ENCODE measurements around the gene NEUROD2.

NEUROD2 gene

GRCh38 chr17:39600288-39600996 lies 7.3 kb downstream of the NEUROD2 start:
- Histone ChIP-seq H3K36me3 (ENCODE audit: insufficient read depth, insufficient read length, low read length) (no peaks in the 10 kb centered on the region), H3K4me3 (ENCODE audit: insufficient read length, low read depth) (no peak overlapping the region), H3K4me1 (ENCODE audit: insufficient read depth, insufficient read length) (peaks cover 16% of the 10 kb centered on the region), H3K27me3 (ENCODE audit: insufficient read depth, insufficient read length) (peaks cover 100% of the 10 kb centered on the region), H3K9ac (ENCODE audit: insufficient read length, low read depth) (no peak overlapping the region), H3K9me3 (ENCODE audit: insufficient read depth, low read length) (no peaks in the 10 kb centered on the region)
- TF ChIP-seq YY1 (IDR thresholded peaks at IDR 0.05; ENCODE audit: insufficient read depth, insufficient read length) (no peak), SUZ12 (IDR thresholded peaks at IDR 0.05; ENCODE audit: extremely low read depth, insufficient read depth, insufficient read length) (no peak), ZNF274 (IDR thresholded peaks at IDR 0.05; ENCODE audit: low read depth, low read length) (no peak)
- no peak for DNase-seq (ENCODE audit: low read depth, low spot score)

DNA sequence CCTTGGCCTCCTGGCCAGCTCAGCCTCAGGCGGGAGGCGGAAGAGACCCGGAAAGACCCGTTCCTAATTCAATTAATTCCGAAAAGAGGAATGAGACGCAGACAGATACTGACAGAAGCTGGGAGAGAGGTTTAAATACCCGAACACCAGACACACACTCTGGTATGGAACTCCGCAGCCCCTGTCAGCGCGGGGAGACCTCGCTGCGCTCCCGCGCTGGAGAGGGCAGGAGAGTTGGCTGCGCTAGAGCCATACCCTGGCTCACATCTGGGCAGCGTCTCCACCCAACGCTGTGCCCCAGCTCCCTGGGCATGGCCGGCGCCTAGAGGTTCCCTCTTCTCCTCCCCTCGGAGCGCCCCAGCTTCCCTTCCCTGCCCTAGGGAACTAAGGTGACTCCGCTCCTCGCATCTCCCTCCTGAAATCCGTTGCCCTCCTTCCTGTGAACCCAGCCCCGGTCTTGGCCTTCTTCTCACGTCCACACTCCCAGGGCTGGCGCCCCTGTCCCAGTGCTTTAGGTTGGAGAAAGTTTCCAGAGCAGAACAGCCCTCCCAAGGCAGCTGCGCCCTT lies 8.0 kb downstream of the NEUROD2 start:
- Histone ChIP-seq H3K27me3 (ENCODE audit: insufficient read depth, insufficient read length) (peaks cover 100% of the 10 kb centered on the region), H3K36me3 (ENCODE audit: insufficient read depth, insufficient read length, low read length) (no peaks in the 10 kb centered on the region), H3K4me1 (ENCODE audit: insufficient read depth, insufficient read length) (peaks cover 13% of the 10 kb centered on the region), H3K4me3 (ENCODE audit: insufficient read length, low read depth) (no peak overlapping the region), H3K9me3 (ENCODE audit: insufficient read depth, low read length) (no peaks in the 10 kb centered on the region), H3K9ac (ENCODE audit: insufficient read length, low read depth) (no peak overlapping the region)
- TF ChIP-seq YY1 (IDR thresholded peaks at IDR 0.05; ENCODE audit: insufficient read depth, insufficient read length) = no peak
- peak; percentile 100 for TF ChIP-seq SUZ12 (IDR thresholded peaks at IDR 0.05; ENCODE audit: extremely low read depth, insufficient read depth, insufficient read length)
- TF ChIP-seq ZNF274 (IDR thresholded peaks at IDR 0.05; ENCODE audit: low read depth, low read length) = no peak
- no peak for DNase-seq (ENCODE audit: low read depth, low spot score)

DNA sequence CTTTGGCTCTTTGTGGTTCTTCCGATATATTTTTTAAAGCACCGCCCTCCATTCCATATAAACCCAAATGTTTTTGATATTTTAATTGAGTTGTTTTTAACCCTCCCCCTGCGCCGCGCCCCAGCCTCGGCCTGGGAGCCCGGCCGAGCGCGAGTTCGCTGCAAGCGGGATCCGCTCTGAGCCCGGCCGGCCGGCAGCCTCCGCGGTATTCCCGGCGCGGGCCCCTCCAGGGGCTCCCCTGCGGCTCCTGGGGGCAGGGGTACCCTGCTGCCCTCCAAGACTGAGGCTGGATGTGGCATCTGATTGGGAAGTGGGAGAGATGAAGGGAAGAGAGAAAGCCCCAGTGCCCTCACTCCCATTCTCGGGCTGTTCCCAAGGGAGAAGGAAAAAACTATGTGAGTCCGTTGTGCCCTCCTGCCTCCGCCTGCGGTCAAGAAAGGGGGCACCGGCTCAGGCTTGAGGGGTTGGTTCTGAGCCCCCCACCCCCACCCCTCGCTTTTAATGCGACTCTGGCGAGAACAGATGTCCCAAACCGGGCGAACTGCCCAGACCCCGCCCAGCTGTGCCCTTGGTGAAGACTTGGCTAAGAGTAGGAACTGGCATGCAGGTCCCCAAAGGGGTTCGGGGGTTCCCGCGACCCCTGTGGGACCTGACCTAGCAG lies 8.6 kb downstream of the NEUROD2 start:
- H3K9ac ChIP-seq (ENCODE audit: insufficient read length, low read depth) = no peak overlapping the region
- peaks cover 13% of the 10 kb centered on the region for H3K4me1 ChIP-seq (ENCODE audit: insufficient read depth, insufficient read length)
- H3K9me3 ChIP-seq (ENCODE audit: insufficient read depth, low read length) = no peaks in the 10 kb centered on the region
- H3K4me3 ChIP-seq (ENCODE audit: insufficient read length, low read depth) = no peak overlapping the region
- no peaks in the 10 kb centered on the region for H3K36me3 ChIP-seq (ENCODE audit: insufficient read depth, insufficient read length, low read length)
- no peak for DNase-seq (ENCODE audit: low read depth, low spot score)
- no peak for TF ChIP-seq YY1 (IDR thresholded peaks at IDR 0.05; ENCODE audit: insufficient read depth, insufficient read length)
- TF ChIP-seq ZNF274 (IDR thresholded peaks at IDR 0.05; ENCODE audit: low read depth, low read length) = no peak
- peak; percentile 96 for TF ChIP-seq SUZ12 (IDR thresholded peaks at IDR 0.05; ENCODE audit: extremely low read depth, insufficient read depth, insufficient read length)
- peaks cover 100% of the 10 kb centered on the region for H3K27me3 ChIP-seq (ENCODE audit: insufficient read depth, insufficient read length)

- H3K36me3 ChIP-seq (ENCODE audit: insufficient read depth, insufficient read length, low read length) = no peaks in the 10 kb centered on the region
- TF ChIP-seq YY1 (IDR thresholded peaks at IDR 0.05; ENCODE audit: insufficient read depth, insufficient read length) = no peak
- TF ChIP-seq SUZ12 (IDR thresholded peaks at IDR 0.05; ENCODE audit: extremely low read depth, insufficient read depth, insufficient read length) = no peak
- TF ChIP-seq ZNF274 (IDR thresholded peaks at IDR 0.05; ENCODE audit: low read depth, low read length) = no peak
- H3K4me1 ChIP-seq (ENCODE audit: insufficient read depth, insufficient read length) = peaks cover 8% of the 10 kb centered on the region
- H3K4me3 ChIP-seq (ENCODE audit: insufficient read length, low read depth) = no peak overlapping the region
- peaks cover 100% of the 10 kb centered on the region for H3K27me3 ChIP-seq (ENCODE audit: insufficient read depth, insufficient read length)
- no peak overlapping the region for H3K9ac ChIP-seq (ENCODE audit: insufficient read length, low read depth)
- no peaks in the 10 kb centered on the region for H3K9me3 ChIP-seq (ENCODE audit: insufficient read depth, low read length)
- no peak for DNase-seq (ENCODE audit: low read depth, low spot score)
These were observed 9.1 kb downstream of the NEUROD2 start for GRCh38 chr17:39598630-39599003.

DNA sequence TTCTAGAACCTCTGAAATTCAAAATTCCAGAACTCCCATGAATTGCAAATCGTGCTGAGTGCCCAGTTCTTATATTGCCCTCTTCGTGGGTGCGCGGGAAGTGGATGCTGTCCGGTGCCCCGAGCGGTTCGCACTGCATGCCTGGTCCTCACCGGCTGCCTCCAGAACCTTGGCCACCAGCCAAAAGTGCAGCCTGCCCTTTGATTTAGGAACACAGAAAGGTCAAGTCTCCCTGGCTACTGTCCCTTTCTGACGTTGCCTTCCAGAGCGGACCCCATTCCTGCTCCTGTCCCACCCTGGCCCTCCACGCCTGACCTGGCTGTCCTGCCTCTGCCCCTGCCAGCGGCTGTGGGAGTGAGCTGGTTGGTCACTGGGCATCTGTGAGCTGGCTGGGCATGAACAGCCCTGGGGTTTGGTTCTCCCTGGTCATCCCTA lies 9.7 kb downstream of the NEUROD2 start:
- Histone ChIP-seq H3K36me3 (ENCODE audit: insufficient read depth, insufficient read length, low read length) (no peaks in the 10 kb centered on the region), H3K9me3 (ENCODE audit: insufficient read depth, low read length) (no peaks in the 10 kb centered on the region), H3K9ac (ENCODE audit: insufficient read length, low read depth) (no peak overlapping the region), H3K27me3 (ENCODE audit: insufficient read depth, insufficient read length) (peaks cover 100% of the 10 kb centered on the region), H3K4me1 (ENCODE audit: insufficient read depth, insufficient read length) (peaks cover 8% of the 10 kb centered on the region), H3K4me3 (ENCODE audit: insufficient read length, low read depth) (no peak overlapping the region)
- no peak for DNase-seq (ENCODE audit: low read depth, low spot score)
- TF ChIP-seq SUZ12 (IDR thresholded peaks at IDR 0.05; ENCODE audit: extremely low read depth, insufficient read depth, insufficient read length) = peak; percentile 96
- TF ChIP-seq YY1 (IDR thresholded peaks at IDR 0.05; ENCODE audit: insufficient read depth, insufficient read length) = no peak

- Histone ChIP-seq H3K36me3 (ENCODE audit: insufficient read depth, insufficient read length, low read length) (no peaks in the 10 kb centered on the region), H3K27me3 (ENCODE audit: insufficient read depth, insufficient read length) (peaks cover 100% of the 10 kb centered on the region), H3K4me3 (ENCODE audit: insufficient read length, low read depth) (no peak overlapping the region), H3K9me3 (ENCODE audit: insufficient read depth, low read length) (no peaks in the 10 kb centered on the region), H3K4me1 (ENCODE audit: insufficient read depth, insufficient read length) (peaks cover 8% of the 10 kb centered on the region), H3K9ac (ENCODE audit: insufficient read length, low read depth) (no peak overlapping the region)
- TF ChIP-seq SUZ12 (IDR thresholded peaks at IDR 0.05; ENCODE audit: extremely low read depth, insufficient read depth, insufficient read length) (no peak), ZNF274 (IDR thresholded peaks at IDR 0.05; ENCODE audit: low read depth, low read length) (no peak), YY1 (IDR thresholded peaks at IDR 0.05; ENCODE audit: insufficient read depth, insufficient read length) (no peak)
- no peak for DNase-seq (ENCODE audit: low read depth, low spot score)
These were observed 10.2 kb downstream of the NEUROD2 start for GRCh38 chr17:39597372-39598046.
